A549 (cell line): Measurements from ENCODE around the gene DMPK. TPM values are rescaled to one million over a fixed set of nuclear protein-coding genes. Genes with fewer than 3 reads are reported as not detected.

Experiments
- ATAC-seq, 2 experiments: fragments of 200-7000 bp in 1 of 2; fragments of >200 bp in 1 of 2; cut with Nextera tagmentation in 1 of 2; cut with Tn5 transposase in 1 of 2; 3 replicates each; pipeline versions ENCODE4 v1.8.0 to v1.9.1; 2018 to 2020; ENCODE audit warnings: mild to moderate bottlenecking in 1 of 2, moderate library complexity in 1 of 2
- CTCF ChIA-PET: fragments of 300-600 bp; sonication (Branson Sonifier 250); formaldehyde crosslinking; extraction: SDS; loops from one replicate; lab custom pipeline; 2021; ENCODE audit warnings: antibody characterized with exemption, inconsistent platforms; lab: Yijun Ruan, JAX
- POLR2A ChIA-PET: fragments of 350-600 bp; formaldehyde crosslinking; extraction: SDS; loops from one replicate; lab custom pipeline; 2021; ENCODE audit warnings: antibody characterized with exemption, inconsistent platforms; lab: Yijun Ruan, JAX
- DNase-seq, 2 experiments: peaks; one replicate each; pipeline versions ENCODE4 v3.0.0 to v3.0.0-alpha.2; 2011 to 2016; ENCODE audit warnings: low read depth in 1 of 2, low spot score in 1 of 2
- FAIRE-seq: peaks from 2 replicates; lab custom pipeline; 2011; peaks lifted over from hg19 to GRCh38; lab: Jason Lieb, UNC
- H3K27ac ChIP-seq, 2 experiments: fragments of >200 bp; sonication (Bioruptor Twin); formaldehyde crosslinking; 3 replicates each; pipeline ENCODE4 v1.5.1; 2016 to 2017
- H3K4me1 ChIP-seq: fragments of >200 bp; sonication (Bioruptor Twin); formaldehyde crosslinking; 3 replicates; pipeline ENCODE4 v1.6.1; 2016
- H3K4me2 ChIP-seq: fragments of >200 bp; sonication (Bioruptor Twin); formaldehyde crosslinking; 3 replicates; pipeline ENCODE4 v1.6.1; 2016
- H3K4me3 ChIP-seq: fragments of >200 bp; sonication (Bioruptor Twin); formaldehyde crosslinking; 3 replicates; pipeline ENCODE4 v1.5.1; 2016
- H3K9me3 ChIP-seq: fragments of >200 bp; sonication (Bioruptor Twin); formaldehyde crosslinking; 3 replicates; pipeline ENCODE4 v1.6.1; 2016
- BHLHE40 ChIP-seq: IDR thresholded peaks from 2 replicates; pipeline ENCODE4 v1.6.1; 2012; ENCODE audit warnings: low read depth, low read length, inconsistent platforms
- CEBPB ChIP-seq, 2 experiments: fragments of >200 bp in 1 of 2; sonication (Bioruptor Twin) in 1 of 2; formaldehyde crosslinking in 1 of 2; IDR thresholded peaks; 2 replicates each; pipeline ENCODE4 v1.6.1; 2012 to 2016
- HOXA7 ChIP-seq: fragments of 250-450 bp; sonication (Bioruptor Pico); IDR thresholded peaks from 2 replicates; pipeline ENCODE4 v1.5.0; 2020; ENCODE audit warnings: mild to moderate bottlenecking, moderate library complexity
- MAZ ChIP-seq: fragments of 150-350 bp; IDR thresholded peaks from 2 replicates; pipeline ENCODE4 v1.6.1; 2014; ENCODE audit warnings: antibody characterized with exemption, low read depth, low read length, borderline replicate concordance
- NFE2L2 ChIP-seq: fragments of 150-350 bp; conservative IDR thresholded peaks from 2 replicates; pipeline ENCODE4 v1.6.1; 2014; ENCODE audit warnings: low read length
- PHF8 ChIP-seq: fragments of 200-600 bp; sonication (generic); IDR thresholded peaks from 2 replicates; pipeline ENCODE4 v1.6.1; 2016; ENCODE audit warnings: low read depth, mild to moderate bottlenecking, antibody characterized with exemption, moderate library complexity, borderline replicate concordance
- RCOR1 ChIP-seq: fragments of 150-350 bp; IDR thresholded peaks from 2 replicates; pipeline ENCODE4 v1.6.1; 2014; ENCODE audit warnings: antibody characterized with exemption, low read length, low read depth
- SMC3 ChIP-seq: fragments of >200 bp; sonication (Bioruptor Twin); formaldehyde crosslinking; IDR thresholded peaks from 3 replicates; pipeline ENCODE4 v1.6.1; 2018; ENCODE audit warnings: inconsistent platforms
- WGBS: methylation state at CpG from one replicate; pipeline ENCODE4 v1.1.6; 2017; ENCODE audit errors: missing lambda C conversion rate; 5-methylcytosine and 5-hydroxymethylcytosine counted together
- polyA plus RNA-seq, 4 experiments: library from polyadenylated mRNA; depleted of rRNA in 3 of 4; stranded (reverse); fragments of >200 nt; fragmentation: RNase III in 1 of 4; extraction: RNeasy Plus Mini Kit Qiagen cat#74134 plus additional on column Dnase treatment in 1 of 4; gene quantifications; 2 replicates in 3 of 4; 3 replicates in 1 of 4; pipeline ENCODE4 v1.2.3, GENCODE V29; 2011 to 2017
- TF ChIP-seq, protein P1 (sequence below): fragments of 150-350 bp; IDR thresholded peaks from 2 replicates; pipeline ENCODE4 v1.6.1; 2014; ENCODE audit warnings: low read depth, mild to moderate bottlenecking, low read length
- TF ChIP-seq, protein P2 (sequence below): IDR thresholded peaks from 2 replicates; pipeline ENCODE4 v1.6.1; 2012
- TF ChIP-seq, protein P3 (sequence below): fragments of 450-650 bp; IDR thresholded peaks from 2 replicates; pipeline ENCODE4 v1.6.1; 2014; ENCODE audit warnings: antibody characterized with exemption
- TF ChIP-seq, protein P4 (sequence below): fragments of 200-600 bp; sonication (generic); IDR thresholded peaks from 2 replicates; pipeline ENCODE4 v1.6.1; 2016; ENCODE audit warnings: antibody characterized with exemption, mild to moderate bottlenecking, moderate library complexity
- TF ChIP-seq, protein P5 (sequence below): fragments of 250-450 bp; sonication (Bioruptor Pico); IDR thresholded peaks from 2 replicates; pipeline ENCODE4 v1.5.0; 2021; ENCODE audit warnings: mild to moderate bottlenecking, moderate library complexity, borderline replicate concordance
- TF ChIP-seq, protein P6 (sequence below): fragments of >200 bp; sonication (Bioruptor Twin); formaldehyde crosslinking; IDR thresholded peaks from 3 replicates; pipeline ENCODE4 v1.6.1; 2016

The DMPK gene
- polyA plus RNA-seq, 2 of the 4 experiments (the other 2 are of a cell fraction), result 21.6 to 56.6 TPM

DNA sequence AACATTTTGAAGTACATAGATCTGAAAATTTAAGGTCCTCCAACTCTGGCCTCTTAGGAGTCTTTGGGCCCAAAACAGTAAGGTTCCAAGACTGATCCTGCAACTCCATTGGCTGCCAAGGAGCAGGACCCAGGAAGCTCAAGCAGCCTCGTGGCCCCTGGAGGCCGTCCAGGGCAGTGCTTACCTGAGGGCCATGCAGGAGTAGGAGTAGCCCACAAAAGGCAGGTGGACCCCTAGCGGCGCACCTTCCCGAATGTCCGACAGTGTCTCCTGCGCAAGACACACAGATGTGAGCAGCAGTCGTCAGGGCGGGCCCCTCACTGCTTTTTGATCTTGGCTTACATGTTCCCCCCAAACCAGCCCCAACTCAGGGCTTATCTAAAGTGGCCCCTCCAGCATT is 7.5 kb downstream of the DMPK start:
- no peak for ATAC-seq
- Histone ChIP-seq H3K4me3 (no peak overlapping the region), H3K9me3 (no peaks in the 10 kb centered on the region), H3K4me2 (no peak overlapping the region), H3K27ac (no peak overlapping the region), H3K4me1 (peaks cover 13% of the 10 kb centered on the region)
- no peak for TF ChIP-seq NFE2L2
- TF ChIP-seq, protein P1, sequence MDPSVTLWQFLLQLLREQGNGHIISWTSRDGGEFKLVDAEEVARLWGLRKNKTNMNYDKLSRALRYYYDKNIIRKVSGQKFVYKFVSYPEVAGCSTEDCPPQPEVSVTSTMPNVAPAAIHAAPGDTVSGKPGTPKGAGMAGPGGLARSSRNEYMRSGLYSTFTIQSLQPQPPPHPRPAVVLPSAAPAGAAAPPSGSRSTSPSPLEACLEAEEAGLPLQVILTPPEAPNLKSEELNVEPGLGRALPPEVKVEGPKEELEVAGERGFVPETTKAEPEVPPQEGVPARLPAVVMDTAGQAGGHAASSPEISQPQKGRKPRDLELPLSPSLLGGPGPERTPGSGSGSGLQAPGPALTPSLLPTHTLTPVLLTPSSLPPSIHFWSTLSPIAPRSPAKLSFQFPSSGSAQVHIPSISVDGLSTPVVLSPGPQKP, result no peak
- TF ChIP-seq, protein P2, sequence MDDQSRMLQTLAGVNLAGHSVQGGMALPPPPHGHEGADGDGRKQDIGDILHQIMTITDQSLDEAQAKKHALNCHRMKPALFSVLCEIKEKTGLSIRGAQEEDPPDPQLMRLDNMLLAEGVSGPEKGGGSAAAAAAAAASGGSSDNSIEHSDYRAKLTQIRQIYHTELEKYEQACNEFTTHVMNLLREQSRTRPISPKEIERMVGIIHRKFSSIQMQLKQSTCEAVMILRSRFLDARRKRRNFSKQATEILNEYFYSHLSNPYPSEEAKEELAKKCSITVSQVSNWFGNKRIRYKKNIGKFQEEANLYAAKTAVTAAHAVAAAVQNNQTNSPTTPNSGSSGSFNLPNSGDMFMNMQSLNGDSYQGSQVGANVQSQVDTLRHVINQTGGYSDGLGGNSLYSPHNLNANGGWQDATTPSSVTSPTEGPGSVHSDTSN, result no peak
- no peak for TF ChIP-seq MAZ
- 85% methylated on average over 9 of the region's 9 CpGs for WGBS
- ChIA-PET CTCF (interaction anchor here (0.7 to 74.3 kb wide), 3 partner anchors 33 to 83 kb away, joined by 3 to 2204 read pairs (median 3); partner anchors contain the start of genes DMPK, DMWD, RSPH6A and SNRPD2), POLR2A (interaction anchor here (0.6 to 1.0 kb wide), 2 partner anchors 8 to 169 kb away, joined by 3 to 4 read pairs; partner anchors contain the start of gene DMPK)
- DNase-seq, result peak; percentile 65 to 71
- FAIRE-seq, result no peak

DNA sequence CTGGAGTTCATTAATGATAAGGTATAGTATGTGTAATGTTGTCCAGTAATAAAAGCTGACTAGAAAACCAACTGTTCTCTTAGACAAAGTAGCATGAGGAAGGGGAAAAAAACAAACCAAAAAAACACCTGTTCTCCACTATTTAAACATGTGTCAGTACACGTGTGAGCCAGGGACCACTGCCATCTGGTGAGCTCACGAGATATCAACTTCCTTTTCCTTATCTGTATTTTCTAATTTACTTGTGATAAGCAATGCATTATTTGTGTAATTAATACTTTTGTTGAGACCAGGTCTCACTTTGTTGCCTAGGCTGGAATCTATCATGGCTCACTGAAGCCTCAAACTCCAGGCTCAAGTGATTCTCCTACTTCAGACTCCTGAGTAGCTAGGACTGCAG is 8.9 kb downstream of the DMPK start:
- Histone ChIP-seq H3K4me1 (peaks cover 5% of the 10 kb centered on the region), H3K4me3 (no peak overlapping the region), H3K4me2 (no peak overlapping the region), H3K27ac (no peak overlapping the region), H3K9me3 (no peaks in the 10 kb centered on the region)
- TF ChIP-seq, protein P3, sequence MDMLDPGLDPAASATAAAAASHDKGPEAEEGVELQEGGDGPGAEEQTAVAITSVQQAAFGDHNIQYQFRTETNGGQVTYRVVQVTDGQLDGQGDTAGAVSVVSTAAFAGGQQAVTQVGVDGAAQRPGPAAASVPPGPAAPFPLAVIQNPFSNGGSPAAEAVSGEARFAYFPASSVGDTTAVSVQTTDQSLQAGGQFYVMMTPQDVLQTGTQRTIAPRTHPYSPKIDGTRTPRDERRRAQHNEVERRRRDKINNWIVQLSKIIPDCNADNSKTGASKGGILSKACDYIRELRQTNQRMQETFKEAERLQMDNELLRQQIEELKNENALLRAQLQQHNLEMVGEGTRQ, result no peak
- no peak for TF ChIP-seq RCOR1
- TF ChIP-seq, protein P4, sequence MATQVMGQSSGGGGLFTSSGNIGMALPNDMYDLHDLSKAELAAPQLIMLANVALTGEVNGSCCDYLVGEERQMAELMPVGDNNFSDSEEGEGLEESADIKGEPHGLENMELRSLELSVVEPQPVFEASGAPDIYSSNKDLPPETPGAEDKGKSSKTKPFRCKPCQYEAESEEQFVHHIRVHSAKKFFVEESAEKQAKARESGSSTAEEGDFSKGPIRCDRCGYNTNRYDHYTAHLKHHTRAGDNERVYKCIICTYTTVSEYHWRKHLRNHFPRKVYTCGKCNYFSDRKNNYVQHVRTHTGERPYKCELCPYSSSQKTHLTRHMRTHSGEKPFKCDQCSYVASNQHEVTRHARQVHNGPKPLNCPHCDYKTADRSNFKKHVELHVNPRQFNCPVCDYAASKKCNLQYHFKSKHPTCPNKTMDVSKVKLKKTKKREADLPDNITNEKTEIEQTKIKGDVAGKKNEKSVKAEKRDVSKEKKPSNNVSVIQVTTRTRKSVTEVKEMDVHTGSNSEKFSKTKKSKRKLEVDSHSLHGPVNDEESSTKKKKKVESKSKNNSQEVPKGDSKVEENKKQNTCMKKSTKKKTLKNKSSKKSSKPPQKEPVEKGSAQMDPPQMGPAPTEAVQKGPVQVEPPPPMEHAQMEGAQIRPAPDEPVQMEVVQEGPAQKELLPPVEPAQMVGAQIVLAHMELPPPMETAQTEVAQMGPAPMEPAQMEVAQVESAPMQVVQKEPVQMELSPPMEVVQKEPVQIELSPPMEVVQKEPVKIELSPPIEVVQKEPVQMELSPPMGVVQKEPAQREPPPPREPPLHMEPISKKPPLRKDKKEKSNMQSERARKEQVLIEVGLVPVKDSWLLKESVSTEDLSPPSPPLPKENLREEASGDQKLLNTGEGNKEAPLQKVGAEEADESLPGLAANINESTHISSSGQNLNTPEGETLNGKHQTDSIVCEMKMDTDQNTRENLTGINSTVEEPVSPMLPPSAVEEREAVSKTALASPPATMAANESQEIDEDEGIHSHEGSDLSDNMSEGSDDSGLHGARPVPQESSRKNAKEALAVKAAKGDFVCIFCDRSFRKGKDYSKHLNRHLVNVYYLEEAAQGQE, result no peak
- no peak for TF ChIP-seq NFE2L2
- TF ChIP-seq, protein P5, sequence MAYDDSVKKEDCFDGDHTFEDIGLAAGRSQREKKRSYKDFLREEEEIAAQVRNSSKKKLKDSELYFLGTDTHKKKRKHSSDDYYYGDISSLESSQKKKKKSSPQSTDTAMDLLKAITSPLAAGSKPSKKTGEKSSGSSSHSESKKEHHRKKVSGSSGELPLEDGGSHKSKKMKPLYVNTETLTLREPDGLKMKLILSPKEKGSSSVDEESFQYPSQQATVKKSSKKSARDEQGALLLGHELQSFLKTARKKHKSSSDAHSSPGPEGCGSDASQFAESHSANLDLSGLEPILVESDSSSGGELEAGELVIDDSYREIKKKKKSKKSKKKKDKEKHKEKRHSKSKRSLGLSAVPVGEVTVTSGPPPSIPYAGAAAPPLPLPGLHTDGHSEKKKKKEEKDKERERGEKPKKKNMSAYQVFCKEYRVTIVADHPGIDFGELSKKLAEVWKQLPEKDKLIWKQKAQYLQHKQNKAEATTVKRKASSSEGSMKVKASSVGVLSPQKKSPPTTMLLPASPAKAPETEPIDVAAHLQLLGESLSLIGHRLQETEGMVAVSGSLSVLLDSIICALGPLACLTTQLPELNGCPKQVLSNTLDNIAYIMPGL (CRISPR knock-in tag), result no peak
- TF ChIP-seq SMC3, result no peak
- TF ChIP-seq BHLHE40, result no peak
- no peak for TF ChIP-seq CEBPB (IDR thresholded peaks at IDR 0.05)
- TF ChIP-seq, protein P6, sequence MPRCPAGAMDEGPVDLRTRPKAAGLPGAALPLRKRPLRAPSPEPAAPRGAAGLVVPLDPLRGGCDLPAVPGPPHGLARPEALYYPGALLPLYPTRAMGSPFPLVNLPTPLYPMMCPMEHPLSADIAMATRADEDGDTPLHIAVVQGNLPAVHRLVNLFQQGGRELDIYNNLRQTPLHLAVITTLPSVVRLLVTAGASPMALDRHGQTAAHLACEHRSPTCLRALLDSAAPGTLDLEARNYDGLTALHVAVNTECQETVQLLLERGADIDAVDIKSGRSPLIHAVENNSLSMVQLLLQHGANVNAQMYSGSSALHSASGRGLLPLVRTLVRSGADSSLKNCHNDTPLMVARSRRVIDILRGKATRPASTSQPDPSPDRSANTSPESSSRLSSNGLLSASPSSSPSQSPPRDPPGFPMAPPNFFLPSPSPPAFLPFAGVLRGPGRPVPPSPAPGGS, result no peak
- TF ChIP-seq, protein P1, result no peak
- no peak for TF ChIP-seq PHF8
- no peak for TF ChIP-seq HOXA7 (CRISPR knock-in tag)
- DNase-seq (no peak), FAIRE-seq (no peak), ATAC-seq (no peak)
- 78% methylated on average over 2 of the region's 2 CpGs for WGBS
- ChIA-PET POLR2A (interaction anchor here (1.0 kb wide), 1 partner anchor 19 kb away, joined by 3 read pairs; the partner anchor contains the start of gene DMWD), CTCF (interaction anchor here (0.6 to 74.3 kb wide), 6 partner anchors 10 to 91 kb away, joined by 3 to 2204 read pairs (median 4); partner anchors contain the start of genes DMPK, DMWD, FOXA3 and QPCTL)
